ENCODE data around the gene OTOS.

- TF ChIP-seq CBX1 (IDR thresholded peaks at IDR 0.05; ENCODE audit: low read depth) = no peak
- no peak for TF ChIP-seq ZNF382 (CRISPR knock-in tag; IDR thresholded peaks at IDR 0.05; ENCODE audit: borderline replicate concordance)
- TF ChIP-seq ZBTB7A (CRISPR knock-in tag; IDR thresholded peaks at IDR 0.05) = no peak
- TF ChIP-seq ZNF747 (CRISPR knock-in tag; IDR thresholded peaks at IDR 0.05; ENCODE audit: borderline replicate concordance) = no peak
- TF ChIP-seq SMC3 (IDR thresholded peaks at IDR 0.05; ENCODE audit: low read length) = no peak
- no peak for TF ChIP-seq FOXP1 (IDR thresholded peaks at IDR 0.05)
- no peak for TF ChIP-seq FOXP1 (CRISPR knock-in tag; IDR thresholded peaks at IDR 0.05)
- TF ChIP-seq POLR2A (IDR thresholded peaks at IDR 0.05; ENCODE audit: insufficient read depth in 1 of 2, low read depth in 2 of 2, low read length in 2 of 2) = no peak
- no peak for TF ChIP-seq RFXANK (CRISPR knock-in tag; IDR thresholded peaks at IDR 0.05)
- TF ChIP-seq ZNF781 (CRISPR knock-in tag; IDR thresholded peaks at IDR 0.05; ENCODE audit: borderline replicate concordance, not compliant biosample characterization) = no peak
These were observed 29.3 kb upstream of the OTOS start for GRCh38 chr2:240169486-240170353.
